GM19452 (cell line): ENCODE results near the gene SPTBN2.
A peak's percentile ranks its signal among the peaks of the same experiment; 100 is the strongest.

ENCODE experiments used
- ATAC-seq: cut with Tn5 transposase; IDR thresholded peaks from one replicate; pipeline ENCODE4 v1.9.1; 2021; ENCODE audit not compliant: unreplicated experiment

Gene SPTBN2

DNA sequence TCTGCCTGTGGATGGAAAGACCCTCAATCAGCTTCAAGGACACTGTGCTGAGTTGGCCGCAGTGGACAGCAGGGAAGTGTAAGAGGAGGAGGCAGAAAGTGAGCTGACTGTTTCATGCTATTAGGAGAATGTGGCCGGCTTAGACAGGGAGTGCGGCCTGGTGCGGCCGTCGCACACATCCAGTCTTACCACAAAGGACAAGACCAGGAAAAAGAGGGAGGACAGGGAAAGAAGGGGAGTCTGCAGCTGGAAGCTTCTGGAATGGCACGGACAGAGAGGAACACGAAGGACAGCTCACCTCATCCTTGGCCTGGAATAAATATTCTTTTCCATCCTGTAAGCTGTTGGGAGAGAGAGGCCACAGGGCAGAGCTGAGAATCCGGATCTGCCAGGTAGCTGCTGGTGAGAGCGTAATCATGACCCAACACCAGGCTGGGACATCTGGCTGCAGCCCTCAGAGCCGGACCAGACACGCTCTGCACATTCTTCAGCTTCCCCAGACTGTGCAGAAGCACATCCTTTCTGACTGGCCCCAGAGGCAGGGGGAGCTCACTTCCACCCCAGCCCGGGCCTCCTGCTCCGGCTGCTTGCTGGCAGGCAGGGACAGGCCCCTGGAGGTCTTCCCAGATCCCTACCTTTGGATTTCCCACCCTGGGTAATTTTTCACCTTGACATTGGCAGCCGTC is 42.8 kb downstream of the SPTBN2 start:
- ATAC-seq = no peak

DNA sequence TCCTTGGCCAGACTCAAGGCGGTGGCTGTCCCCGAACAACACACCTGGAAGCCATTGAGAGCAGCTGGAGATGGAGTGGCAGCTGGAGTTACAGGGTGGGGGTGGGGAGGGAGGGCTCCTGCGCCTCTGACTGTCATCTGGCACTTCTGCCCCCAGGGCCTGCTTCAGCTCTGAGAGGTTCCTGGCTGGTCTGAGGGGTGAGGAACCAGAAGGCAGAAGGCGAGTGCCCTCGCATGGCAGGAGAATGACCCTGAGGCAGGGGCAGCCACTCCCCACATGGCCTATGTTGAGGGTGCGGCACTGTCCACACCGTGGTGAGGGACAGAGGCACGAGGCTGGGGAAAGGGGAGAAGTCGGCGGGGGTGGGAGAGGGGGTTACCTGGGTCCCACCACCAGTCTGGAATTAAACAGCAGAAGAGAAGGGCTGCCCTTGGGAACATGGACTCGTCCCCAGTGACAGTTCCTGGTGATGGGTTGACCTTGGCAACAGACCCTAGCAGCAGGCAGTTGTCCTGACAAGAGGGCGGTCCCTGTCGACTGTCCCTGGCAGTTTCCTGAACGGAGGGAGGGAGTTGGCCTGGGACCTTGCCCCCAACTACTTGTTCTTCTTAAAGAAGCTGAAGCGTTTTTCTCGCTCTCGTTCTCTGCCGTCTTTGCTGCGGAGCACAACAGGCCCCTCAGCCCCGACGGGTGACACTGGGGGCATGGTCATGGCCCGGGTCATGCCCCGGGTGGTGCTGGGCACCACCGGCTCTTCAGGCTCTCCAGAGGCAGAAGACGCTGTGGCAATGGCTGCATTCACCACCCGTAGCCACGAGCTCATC is 43.5 kb downstream of the SPTBN2 start:
- no peak for ATAC-seq

DNA sequence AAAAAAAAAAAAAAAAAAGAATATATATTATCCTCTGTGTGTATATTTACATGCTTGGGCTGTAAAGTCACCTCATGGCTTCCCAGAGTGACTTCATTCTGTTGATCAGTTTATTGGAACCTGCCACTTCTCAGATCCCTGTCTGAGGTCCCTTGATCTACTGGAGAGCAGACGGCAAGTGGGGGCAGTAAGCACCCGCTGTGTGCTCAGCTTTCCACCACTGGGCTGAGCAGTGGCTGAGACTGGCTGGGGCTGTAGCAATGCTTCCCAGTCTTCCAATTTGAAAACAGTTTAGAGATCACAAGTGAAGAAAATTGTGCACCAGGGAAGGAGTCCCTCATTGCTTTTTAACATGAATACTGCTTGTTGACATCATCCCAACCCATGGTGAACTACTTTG is 44.4 kb downstream of the SPTBN2 start:
- no peak for ATAC-seq

DNA sequence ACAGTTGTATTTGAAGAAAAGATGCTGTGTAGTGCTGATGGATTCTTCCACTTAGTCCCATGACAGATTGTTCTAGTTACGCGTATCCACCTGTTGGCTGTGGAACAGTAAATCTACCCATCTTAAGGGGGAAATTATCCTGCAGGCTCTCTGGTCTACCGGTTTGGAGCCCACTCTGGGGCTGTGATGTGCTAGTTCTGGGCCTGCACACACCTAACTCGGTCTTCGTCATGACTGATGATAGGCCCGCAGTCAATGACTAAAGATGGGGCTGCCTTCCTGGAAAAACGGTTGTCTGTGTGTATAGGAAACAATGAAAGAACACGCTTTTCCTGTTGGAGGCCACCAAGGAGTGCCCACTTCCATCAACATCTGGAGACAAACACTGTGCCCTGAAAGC is 45.1 kb downstream of the SPTBN2 start:
- ATAC-seq = no peak

DNA sequence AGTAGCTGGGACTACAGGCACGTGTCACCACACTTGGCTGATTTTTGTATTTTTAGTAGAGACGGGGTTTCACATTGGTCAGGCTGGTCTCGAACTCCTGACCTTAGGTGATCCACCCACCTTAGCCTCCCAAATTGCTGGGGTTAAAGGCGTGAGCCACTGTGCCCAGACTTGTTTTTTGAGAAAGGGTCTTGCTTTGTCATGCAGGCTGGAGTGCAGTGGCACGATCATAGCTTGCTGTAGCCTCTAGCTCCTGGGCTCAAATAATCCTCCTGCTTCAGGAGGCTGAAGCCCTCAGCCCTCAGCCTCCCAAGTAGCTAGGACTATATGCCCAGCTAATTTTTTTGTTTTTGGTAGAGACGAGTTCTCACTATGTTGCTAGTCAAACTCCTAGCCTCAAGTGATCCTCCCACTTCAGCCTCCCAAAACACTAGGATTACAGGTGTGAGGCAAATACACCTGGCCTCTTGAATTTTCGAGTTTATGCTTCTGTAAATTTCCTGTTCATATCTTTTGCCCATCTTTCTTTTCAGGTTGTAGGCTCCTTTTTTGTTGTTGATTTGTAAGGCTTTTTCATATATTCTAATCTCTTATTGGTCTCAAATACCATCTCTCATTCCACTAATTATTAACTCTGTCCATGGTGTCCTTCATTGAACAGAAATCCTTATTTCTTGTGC is 47.9 kb downstream of the SPTBN2 start:
- ATAC-seq = no peak

DNA sequence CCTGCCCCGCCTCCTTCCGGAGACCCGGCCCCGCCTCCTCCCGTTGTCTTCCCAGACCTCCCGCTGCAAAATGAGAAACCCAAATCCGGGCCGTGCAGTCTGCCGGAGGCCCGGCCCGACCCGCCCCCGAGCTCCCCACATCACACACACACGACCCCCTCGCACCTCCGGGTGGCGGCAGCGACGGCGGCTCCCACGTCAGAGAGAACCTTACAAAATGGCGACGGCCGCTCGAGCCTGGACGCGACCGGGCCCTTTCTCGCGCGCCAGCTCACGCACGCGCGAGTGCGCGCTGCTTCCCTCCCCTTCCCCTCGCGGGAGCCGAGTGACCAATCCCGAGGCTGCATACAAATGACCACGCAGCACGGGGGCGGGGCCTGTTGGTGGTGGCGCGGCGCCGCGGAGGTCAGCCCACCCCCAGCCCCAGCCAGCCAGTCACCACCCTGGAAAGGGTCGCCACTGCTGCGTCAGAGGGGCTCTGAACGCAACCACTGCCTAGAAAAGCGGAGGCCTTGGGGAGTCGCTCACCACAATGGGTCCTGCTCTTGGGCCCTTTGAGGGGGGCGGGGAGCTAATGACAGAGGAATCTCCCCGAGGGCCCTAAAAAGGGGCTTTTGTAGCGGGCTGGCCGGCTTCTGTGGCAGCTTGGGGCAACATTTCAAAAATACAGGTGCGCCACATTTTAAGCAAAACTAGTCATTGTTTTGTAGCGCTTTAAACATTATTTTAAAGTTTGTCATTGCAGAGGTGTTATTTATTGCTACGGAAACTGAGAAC is 51.2 kb downstream of the SPTBN2 start, which contains the start of gene RBM4B:
RBM4B (minus strand) TSS at position 289 of the 777 bp plus-strand sequence. CDS start 808 bp downstream, outside the sequence.
- ATAC-seq = peak; percentile 88

DNA sequence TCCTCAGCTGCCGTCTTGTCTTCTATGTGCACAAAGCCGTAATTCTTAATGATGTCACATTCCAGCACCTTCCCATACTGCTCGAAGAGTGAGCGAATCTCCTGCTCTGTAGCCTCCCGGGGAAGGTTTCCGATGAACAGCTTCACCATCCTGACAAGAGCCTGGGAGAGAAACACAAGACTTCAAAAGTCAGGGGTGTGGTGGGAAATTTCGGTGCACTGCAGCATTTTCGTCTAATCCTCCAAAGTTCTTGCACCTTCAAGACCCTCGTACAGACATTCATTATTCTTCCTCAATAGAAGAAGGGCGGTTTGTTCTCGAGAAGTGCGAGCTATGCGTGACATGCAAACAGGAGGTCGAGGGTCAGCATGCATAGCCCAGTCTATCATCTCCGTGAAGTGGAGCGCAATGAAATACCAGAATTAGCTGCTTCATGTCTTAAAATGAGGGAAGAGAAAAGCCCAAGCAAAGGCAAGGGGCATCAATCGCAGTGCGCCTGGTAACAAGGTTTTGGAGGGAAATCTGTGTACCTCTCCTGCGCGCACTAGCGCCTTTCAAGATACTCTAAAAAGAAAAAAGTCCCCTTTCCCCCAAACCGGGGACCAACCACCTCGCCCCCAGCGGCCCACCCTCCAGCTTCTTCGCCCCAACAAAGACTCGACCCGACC is 52.0 kb downstream of the SPTBN2 start:
- no peak for ATAC-seq

DNA sequence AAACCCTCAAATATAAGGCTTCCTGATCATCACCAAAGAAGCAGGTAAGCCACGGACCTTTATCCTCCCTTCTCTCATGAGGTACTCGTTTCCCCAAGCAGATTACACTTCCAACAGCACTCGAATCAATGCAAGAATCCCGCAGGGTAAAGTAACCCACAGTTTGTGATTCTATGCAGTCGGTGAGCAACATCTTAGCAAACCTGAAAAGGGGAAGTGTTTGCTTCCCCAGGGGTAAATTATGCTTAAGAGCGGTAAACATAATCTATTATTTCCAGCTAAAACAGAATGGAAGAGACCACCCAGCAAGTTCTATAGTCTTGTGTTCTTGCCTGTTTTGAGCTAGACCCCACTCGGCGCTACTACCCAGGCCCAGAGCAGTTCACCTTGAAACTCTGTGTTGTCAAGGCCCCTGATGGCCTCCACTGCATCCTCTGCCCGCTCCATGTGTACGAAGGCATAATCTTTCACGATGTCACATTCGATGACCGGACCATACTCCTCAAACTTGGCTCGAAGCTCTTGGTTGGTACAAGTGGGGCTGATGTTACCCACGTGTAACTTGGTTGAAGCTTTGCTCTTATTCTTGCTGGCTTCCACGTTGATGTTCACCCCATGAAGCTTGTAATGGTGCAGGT is 52.6 kb downstream of the SPTBN2 start:
- ATAC-seq = no peak

DNA sequence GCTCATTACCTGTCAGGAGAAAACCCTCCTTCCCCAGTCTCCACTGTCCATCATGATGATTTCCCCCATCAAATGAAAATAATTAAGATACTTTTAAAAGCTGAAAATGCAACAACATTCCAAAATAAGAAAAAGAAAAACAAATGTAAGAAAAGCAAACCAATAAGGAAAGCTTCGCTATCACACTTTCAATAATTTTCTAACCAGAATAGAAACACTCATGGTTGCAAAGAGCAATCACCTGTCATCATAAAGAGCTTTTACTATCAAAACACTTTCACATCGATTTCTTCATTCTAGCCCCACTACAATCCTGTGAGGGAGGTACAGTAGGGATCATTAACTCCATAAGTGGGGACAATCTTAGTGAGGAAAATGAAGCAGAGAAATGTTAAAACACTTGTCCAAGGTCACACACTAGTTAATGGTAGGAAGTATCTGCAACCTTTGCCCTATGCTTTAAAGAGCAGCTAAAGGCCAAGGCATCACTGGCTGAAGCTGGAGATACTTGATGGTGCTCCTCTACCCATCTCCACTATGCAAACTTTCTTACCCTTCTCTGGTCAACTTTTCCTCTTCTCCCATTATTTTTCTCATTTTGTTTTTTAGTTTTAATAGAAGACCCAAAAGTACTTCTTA is 53.9 kb downstream of the SPTBN2 start:
- no peak for ATAC-seq

DNA sequence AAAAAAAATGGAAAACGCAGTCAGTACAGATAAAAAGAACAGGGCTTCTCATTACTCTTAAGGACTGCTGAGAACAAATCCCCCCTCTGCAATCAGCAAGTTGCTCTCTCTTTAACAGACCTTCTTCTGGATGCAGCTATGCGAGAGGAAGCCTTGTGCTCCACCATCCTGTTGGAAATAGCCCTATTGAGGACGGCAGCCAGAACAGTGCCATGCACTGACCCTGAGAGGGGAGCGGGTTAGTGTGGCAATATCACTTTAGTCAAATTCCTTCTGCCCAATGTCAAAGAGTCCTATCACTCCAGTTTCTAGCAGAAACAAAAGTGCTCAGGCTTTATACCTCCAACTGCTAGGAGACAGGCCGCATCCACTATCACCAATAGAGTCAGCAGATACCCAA is 58.2 kb downstream of the SPTBN2 start:
- no peak for ATAC-seq

DNA sequence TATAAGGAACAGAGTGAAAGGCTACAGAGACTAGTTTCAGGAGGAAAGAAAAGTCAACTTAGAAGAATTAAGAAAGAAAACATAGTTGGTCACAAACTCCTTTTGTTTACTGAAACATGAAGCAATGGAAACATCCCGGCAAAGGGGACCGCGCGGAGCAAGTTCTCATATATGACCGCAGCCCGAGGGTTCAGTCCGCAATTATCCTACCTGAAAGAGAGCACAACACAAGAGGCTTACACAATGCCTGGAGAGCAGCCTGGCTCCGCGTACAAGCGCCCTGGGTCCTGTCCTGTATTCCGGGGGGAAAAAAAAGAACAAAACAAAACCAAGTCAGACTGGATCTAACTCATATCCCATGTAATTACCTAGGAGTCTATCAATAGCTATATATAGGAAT is 63.6 kb downstream of the SPTBN2 start:
- no peak for ATAC-seq

DNA sequence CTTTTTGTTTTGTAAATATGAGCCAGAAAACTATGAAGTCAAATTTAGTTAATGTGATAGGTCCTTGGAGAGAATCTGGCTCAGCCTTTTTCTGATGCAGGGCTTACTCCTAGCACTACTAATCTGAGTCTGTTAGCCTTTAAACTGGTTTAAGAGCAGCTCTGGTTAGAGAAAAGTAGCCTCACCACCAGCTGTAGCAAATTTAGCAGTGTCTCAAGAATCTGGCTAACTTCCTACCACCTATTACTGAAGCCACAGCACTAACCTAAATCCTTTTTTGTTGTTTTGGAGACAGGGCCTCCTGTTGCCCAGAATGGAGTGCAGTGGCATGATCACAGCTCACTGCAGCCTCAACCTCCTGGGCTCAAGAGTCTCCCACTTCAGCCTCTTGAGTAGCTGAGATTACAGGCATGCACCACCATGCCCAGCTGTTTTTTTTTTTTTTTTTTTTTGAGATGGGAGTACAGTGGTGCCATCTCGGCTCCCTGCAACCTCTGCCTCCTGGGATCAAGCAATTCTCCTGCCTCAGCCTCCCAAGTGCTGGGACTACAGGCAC is 65.2 kb downstream of the SPTBN2 start:
- ATAC-seq = no peak

DNA sequence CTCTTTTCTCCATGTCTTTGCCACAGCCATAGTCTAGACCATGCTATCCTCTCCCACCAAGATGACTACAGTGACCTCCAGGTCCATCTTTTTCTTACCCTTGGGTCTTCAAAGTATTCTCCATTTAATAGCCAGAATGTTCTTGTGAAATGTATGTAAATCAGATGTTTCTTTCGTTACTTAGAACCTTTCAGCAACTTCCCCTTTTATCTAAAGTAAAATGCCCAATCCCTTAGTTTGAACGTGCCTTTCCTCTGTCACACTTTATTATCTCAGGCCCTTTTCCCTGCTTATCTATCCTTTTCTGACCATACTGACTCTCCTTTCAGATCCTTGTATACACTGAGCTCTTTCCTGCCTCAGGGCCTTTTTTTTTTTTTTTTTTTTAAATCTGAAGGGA is 69.3 kb downstream of the SPTBN2 start:
- ATAC-seq = no peak

DNA sequence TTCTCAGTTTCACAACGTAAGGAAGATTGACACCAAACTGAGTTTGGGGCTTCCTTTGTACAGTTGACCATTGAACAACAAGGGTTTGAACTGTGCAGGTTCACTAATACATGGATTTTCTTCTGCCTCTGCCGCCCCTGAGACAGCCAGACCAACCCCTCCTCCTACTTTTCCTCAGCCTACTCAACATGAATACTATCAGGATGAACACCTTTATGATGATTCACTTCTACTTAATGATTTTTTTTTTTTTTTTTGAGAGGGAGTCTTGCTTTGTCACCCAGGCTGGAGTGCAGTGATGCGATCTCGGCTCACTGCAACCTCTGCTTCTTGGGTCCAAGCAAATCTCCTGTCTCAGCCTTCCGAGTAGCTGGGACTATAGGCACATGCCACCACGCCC is 75.9 kb downstream of the SPTBN2 start:
- ATAC-seq = no peak

DNA sequence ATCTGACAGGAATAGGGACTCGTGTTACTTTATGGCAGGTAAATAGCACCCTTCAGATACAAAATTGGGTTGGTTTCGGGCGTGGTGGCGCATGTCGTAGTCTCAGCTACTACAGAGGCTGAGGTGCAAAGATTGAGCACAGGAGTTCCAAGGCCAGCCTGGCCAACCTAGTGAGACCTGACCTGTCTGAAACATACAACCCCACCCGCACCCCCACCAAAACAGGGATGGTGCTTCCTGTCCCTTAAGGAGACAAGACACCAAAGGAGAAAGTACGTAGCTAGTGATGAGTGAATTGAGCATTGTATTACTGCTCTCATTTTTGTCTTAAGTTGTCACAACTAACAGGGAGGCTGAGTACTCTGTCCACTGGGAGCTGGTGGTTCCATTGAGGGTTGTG is 76.4 kb downstream of the SPTBN2 start:
- no peak for ATAC-seq

DNA sequence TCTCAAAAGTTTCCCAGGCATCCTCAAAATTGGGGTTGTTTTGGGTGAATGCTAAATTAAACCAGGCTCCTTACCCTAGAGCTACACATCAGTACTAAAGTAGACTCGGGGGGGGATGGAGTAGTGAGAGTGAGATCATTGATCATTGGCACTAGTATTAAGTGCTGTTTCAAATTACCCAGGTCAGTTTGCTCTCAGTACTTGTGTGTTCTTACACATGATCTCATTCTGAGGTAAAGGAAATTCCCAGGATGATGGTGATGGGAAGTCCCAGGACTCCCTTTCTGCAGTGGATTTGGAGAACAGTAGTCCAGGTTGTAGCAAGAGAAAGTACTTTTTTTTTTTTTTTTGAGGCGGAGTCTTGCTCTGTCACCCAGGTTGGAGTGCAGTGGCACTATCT is 78.0 kb downstream of the SPTBN2 start:
- no peak for ATAC-seq

DNA sequence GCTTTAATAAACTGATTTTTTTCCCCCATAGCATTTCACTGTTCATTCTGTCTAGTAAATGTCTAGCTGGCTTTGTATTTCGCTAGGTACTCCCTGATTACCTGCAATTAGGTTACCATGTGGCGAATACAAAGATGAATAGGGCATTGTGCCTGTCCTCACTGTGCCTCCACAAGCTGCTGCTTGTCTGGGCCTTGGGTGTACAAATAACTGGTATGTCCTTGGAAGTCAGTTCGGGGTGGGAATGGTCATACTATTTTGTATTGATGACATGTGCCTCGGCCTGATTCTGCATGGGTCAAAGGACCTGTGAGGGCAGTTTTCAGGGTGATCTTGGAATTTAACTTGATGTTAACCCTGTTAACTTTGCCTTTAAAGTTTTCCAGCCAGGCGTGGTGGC is 79.1 kb downstream of the SPTBN2 start:
- ATAC-seq = no peak

DNA sequence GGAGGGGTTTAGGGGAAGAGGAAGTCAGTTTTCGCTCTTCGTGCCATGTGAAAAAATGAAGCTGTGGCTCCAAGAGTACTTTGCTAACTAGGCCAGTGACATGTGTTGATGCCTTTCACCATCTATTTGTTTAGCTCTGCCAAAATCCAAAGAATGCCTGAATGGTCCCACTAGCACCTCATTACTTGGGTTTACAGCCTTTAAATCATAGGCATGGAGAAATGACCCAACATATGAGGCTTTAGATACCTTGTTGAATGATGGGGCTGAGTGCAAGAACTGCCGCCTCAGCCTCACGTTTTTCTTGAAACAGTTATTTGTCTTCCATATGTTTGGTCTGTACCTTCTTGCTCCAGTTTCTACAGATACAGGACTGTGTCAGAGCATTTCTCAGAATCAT is 82.2 kb downstream of the SPTBN2 start:
- no peak for ATAC-seq

DNA sequence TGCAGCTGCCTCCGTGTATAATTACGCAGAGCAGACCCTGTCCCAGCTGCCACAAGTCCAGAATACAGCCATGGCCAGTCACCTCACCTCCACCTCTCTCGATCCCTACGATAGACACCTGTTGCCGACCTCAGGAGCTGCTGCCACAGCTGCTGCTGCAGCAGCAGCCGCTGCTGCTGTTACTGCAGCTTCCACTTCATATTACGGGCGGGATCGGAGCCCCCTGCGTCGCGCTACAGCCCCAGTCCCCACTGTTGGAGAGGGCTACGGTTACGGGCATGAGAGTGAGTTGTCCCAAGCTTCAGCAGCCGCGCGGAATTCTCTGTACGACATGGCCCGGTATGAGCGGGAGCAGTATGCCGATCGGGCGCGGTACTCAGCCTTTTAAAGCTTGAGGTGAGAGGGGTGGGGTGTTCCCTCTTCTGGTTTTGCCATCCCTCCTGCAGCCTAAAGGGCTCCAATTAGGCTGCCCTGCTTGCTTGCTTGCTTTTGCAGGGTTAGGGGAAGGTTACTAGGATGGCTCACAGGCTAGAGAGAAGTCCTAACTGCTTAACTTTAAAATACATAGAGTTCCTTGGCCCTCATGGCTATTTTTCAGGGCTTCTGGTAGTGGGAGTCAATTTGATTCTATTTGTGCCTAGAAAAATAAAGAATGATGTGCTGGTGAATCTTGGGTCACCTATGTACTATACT is 85.1 kb downstream of the SPTBN2 start:
- no peak for ATAC-seq
